Stimulated activated CD8-positive, alpha-beta memory T cell treated with anti-CD3 and anti-CD28 coated beads, Interleukin-4, amount 100 ng/mL, for 1 hour (primary cell): ENCODE results near the gene ENTHD1.

Source experiments
- DNase-seq, 2 donors: peaks; one replicate each; pipeline ENCODE4 v3.0.0-alpha.2; 2020; ENCODE audit warnings: low read depth in 2 of 2, low spot score in 1 of 2

Gene ENTHD1

GRCh38 chr22:39800790-39801520 is 92.6 kb downstream of the ENTHD1 start:
- no peak for DNase-seq

- DNase-seq, result no peak
These were observed 95.9 kb downstream of the ENTHD1 start for GRCh38 chr22:39797528-39798147.

- DNase-seq, result no peak
These were observed 103.8 kb downstream of the ENTHD1 start for GRCh38 chr22:39789788-39790187.

GRCh38 chr22:39785232-39785631 is 108.3 kb downstream of the ENTHD1 start:
- no peak for DNase-seq

GRCh38 chr22:39777716-39778454 is 115.7 kb downstream of the ENTHD1 start:
- no peak for DNase-seq

GRCh38 chr22:39776295-39777009 is 117.1 kb downstream of the ENTHD1 start:
- DNase-seq, result no peak

GRCh38 chr22:39773976-39774539 is 119.5 kb downstream of the ENTHD1 start:
- no peak for DNase-seq

- no peak for DNase-seq
These were observed 120.1 kb downstream of the ENTHD1 start for GRCh38 chr22:39773503-39773902.

- DNase-seq, result no peak
These were observed 122.1 kb downstream of the ENTHD1 start for GRCh38 chr22:39771486-39771885.

GRCh38 chr22:39765661-39766060 is 127.9 kb downstream of the ENTHD1 start:
- no peak for DNase-seq

- no peak for DNase-seq
These were observed 128.5 kb downstream of the ENTHD1 start for GRCh38 chr22:39765046-39765445.

GRCh38 chr22:39763276-39763675 is 130.3 kb downstream of the ENTHD1 start:
- DNase-seq, result no peak

- no peak for DNase-seq
These were observed 142.8 kb downstream of the ENTHD1 start for GRCh38 chr22:39750759-39751158.

GRCh38 chr22:39748877-39749276 is 144.7 kb downstream of the ENTHD1 start:
- no peak for DNase-seq

GRCh38 chr22:39746600-39747262 is 146.8 kb downstream of the ENTHD1 start:
- DNase-seq, result no peak

- no peak for DNase-seq
These were observed 147.8 kb downstream of the ENTHD1 start for GRCh38 chr22:39745789-39746188.

- no peak for DNase-seq
These were observed 149.2 kb downstream of the ENTHD1 start for GRCh38 chr22:39744353-39744752.

GRCh38 chr22:39743935-39744334 is 149.6 kb downstream of the ENTHD1 start:
- DNase-seq, result no peak

GRCh38 chr22:39739338-39740027 is 154.1 kb downstream of the ENTHD1 start:
- DNase-seq, result no peak

- no peak for DNase-seq
These were observed 154.8 kb downstream of the ENTHD1 start for GRCh38 chr22:39738746-39739145.
